Heart left ventricle (tissue), 16 donors: ENCODE measurements around the gene MRPS6. TPM values are rescaled to one million over a fixed set of nuclear protein-coding genes. Genes with fewer than 3 reads are reported as not detected.

Source experiments
- ATAC-seq, 4 donors: fragments of 200-7000 bp; cut with Tn5 transposase; one replicate each; pipeline ENCODE4 v1.9.1; 2020 to 2022; ENCODE audit warnings: moderate library complexity in 4 of 4, mild to moderate bottlenecking in 3 of 4, moderate number of reproducible peaks in 1 of 4
- DNase-seq, 5 donors: peaks; one replicate each; pipeline ENCODE4 v3.0.0-alpha.2; 2020
- H3K27ac ChIP-seq, 12 donors: fragments of 200-600 bp; sonication (generic) in 4 of 12; one replicate each; pipeline versions ENCODE4 v1.5.0 to v1.8.0; 2016 to 2022; ENCODE audit warnings: mild to moderate bottlenecking in 2 of 12
- H3K27me3 ChIP-seq, 9 donors: fragments of 200-600 bp; sonication (generic) in 2 of 9; one replicate each; pipeline versions ENCODE4 v1.5.1 to v1.8.0; 2016 to 2022; ENCODE audit warnings: mild to moderate bottlenecking in 3 of 9
- H3K36me3 ChIP-seq, 9 donors: fragments of 200-600 bp; sonication (generic) in 2 of 9; one replicate each; pipeline versions ENCODE4 v1.5.0 to v1.8.0; 2018 to 2022; ENCODE audit warnings: mild to moderate bottlenecking in 2 of 9
- H3K4me1 ChIP-seq, 12 donors: fragments of 200-600 bp; sonication (generic) in 4 of 12; one replicate each; pipeline versions ENCODE4 v1.5.0 to v1.8.0; 2016 to 2022; ENCODE audit warnings: mild to moderate bottlenecking in 3 of 12
- H3K4me3 ChIP-seq, 12 donors: fragments of 200-600 bp; sonication (generic) in 4 of 12; one replicate each; pipeline versions ENCODE4 v1.5.0 to v1.8.0; 2017 to 2022; ENCODE audit warnings: mild to moderate bottlenecking in 9 of 12, moderate library complexity in 4 of 12
- H3K9me3 ChIP-seq, 12 donors: fragments of 200-600 bp; sonication (generic) in 4 of 12; one replicate each; pipeline versions ENCODE4 v1.5.0 to v1.8.0; 2016 to 2022; ENCODE audit warnings: mild to moderate bottlenecking in 1 of 12
- CTCF ChIP-seq, 12 donors: fragments of 200-600 bp; sonication (generic) in 4 of 12; IDR thresholded peaks; one replicate each; pipeline versions ENCODE4 v1.5.0 to v1.8.0; 2018 to 2022; ENCODE audit warnings: antibody characterized with exemption in 12 of 12, mild to moderate bottlenecking in 5 of 12
- POLR2A ChIP-seq, 2 donors: fragments of 450-650 bp; IDR thresholded peaks; one replicate each; pipeline ENCODE4 v1.6.1; 2017; ENCODE audit warnings: antibody characterized with exemption in 2 of 2, mild to moderate bottlenecking in 2 of 2, moderate library complexity in 2 of 2
- WGBS, 4 donors: extraction: QIAGEN DNeasy Blood & Tissue Kit in 2 of 4; methylation state at CpG; one replicate each; pipeline versions ENCODE4 v1.1.5 to v1.1.7; 2013 to 2018; 5-methylcytosine and 5-hydroxymethylcytosine counted together
- intact Hi-C, 10 donors: fragments of 100-400 bp; cut with DNase I; formaldehyde crosslinking; loops; one replicate each; pipeline versions ENCODE4 v1.11.1 to v1.14.2; 2022
- polyA plus RNA-seq, 2 donors: library from polyadenylated mRNA; stranded (reverse); fragments of 200-250 nt; gene quantifications; one replicate each; pipeline ENCODE4 v1.2.3, GENCODE V29; 2013
- total RNA-seq, 9 donors: library from RNA; depleted of rRNA in 2 of 9; stranded (reverse); fragments of >200 nt in 2 of 9; fragmentation: NEBNext Ultra II Directional in 3 of 9; extraction: Animal tissue kit (Norgen Biotek cat#: 25700) in 3 of 9; gene quantifications; one replicate each; pipeline versions ENCODE4 v1.1.0 to v1.2.4, GENCODE V29; 2016 to 2023
- donor health status: ischemic (EF 13 %, LVEDD 7.1; RV severe dilation, severe dysfunction).
- donor health status: healthy with polysubstance abuse.
- donor health status: DM: no; HTN: yes; CAD: no.
- donor health status: DM: no; HTN: no; CAD: no.
- donor health status: ischemic (EF 25% LVEDD 6.9; RV normal size, moderate dysfunction).
- donor health status: ischemic (EF 25% LVEDD 5.7; RV mildly dilated, moderate dysfunction).
- donor health status: healthy.
- donor health status: DM: yes; HTN: yes; CAD: no.
- donor health status: ischemic (EF 35%, LVEDD 5.7; RV mildly dilated, moderate dysfunction).
- donor health status: nonischemic (EF 11% LVEDD 7.7; RV severe dilation, severe dysfunction).
- donor health status: DM: yes; HTN: yes; CAD: no.
- donor health status: PGD.
- donor health status: ischemic (EF 29% LVEDD 5.4; RV normal size, mild dysfunction).
- donor health status: nonischemic (EF 23%, LVEDD 6.1; RV moderate dilation, normal function).

Gene MRPS6
- total and polyA plus RNA-seq, 11 donors, result 21.8 to 61.7 (median 44.6) TPM

DNA sequence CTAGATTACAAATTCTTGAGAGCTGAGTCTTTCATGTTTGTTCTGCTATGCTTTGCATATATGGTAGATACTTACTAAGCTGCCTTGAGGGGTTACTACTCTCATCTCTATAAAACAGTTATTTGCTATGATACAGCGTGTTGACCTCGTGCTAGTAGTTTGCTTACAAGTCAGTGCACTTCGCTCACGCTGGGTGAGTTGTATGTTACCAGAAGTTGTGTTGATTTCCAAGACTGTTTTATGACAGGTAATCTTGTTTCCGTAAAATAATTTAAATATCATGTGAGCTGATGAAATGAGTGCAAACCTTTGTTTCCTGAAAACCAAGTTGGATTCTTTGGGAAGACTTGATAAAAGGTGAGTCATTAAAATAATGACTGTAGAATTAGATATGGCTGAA lies 7.3 kb downstream of the MRPS6 start:
- Histone ChIP-seq H3K27ac (no peak overlapping the region), H3K4me1 (peaks cover 0 to 69% (median 32%) of the 10 kb centered on the region in 12 donors), H3K9me3 (no peaks in the 10 kb centered on the region), H3K27me3 (no peaks in the 10 kb centered on the region), H3K4me3 (no peak overlapping the region), H3K36me3 (peaks cover 0 to 14% (median 0%) of the 10 kb centered on the region in 9 donors)
- intact Hi-C loops, result loop anchor here in 1 of 10 donors (5.0 kb wide), 1 partner anchor 42 kb away; no protein-coding TSS in a partner anchor
- 88 to 99% (median 97%) methylated on average over 5 of the region's 5 CpGs for WGBS, 4 donors
- TF ChIP-seq CTCF (IDR thresholded peaks at IDR 0.05) (no peak), POLR2A (IDR thresholded peaks at IDR 0.05) (no peak)
- DNase-seq (no peak), ATAC-seq (no peak)

DNA sequence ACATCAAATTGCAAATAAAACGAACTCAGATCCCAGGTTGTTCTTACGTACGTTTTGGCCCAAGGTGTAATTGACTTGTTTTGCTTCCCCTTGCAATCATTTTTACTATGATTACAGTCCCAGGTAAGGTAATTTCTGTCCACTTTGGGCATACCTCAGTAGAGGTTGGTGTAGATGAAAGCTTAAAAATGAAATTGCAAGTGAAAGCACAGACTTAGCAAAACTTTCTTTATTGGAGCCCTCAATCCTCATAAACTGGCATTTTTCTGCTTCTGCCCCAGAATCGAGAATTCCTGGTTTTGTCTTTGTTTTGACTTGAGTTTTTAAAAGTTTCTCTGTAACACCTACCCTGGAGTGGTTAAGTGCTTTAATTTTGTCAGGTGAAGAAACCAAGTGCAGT lies 9.4 kb downstream of the MRPS6 start:
- intact Hi-C loops, result loop anchor here in 1 of 10 donors (5.0 kb wide), 1 partner anchor 40 kb away; no protein-coding TSS in a partner anchor
- no peaks in the 10 kb centered on the region for H3K9me3 ChIP-seq
- peaks cover 0 to 58% (median 25%) of the 10 kb centered on the region in 12 donors for H3K4me1 ChIP-seq
- H3K27me3 ChIP-seq, result no peaks in the 10 kb centered on the region
- H3K36me3 ChIP-seq, result peaks cover 0 to 14% (median 0%) of the 10 kb centered on the region in 9 donors
- H3K4me3 ChIP-seq, result no peak overlapping the region
- no peak for DNase-seq
- TF ChIP-seq POLR2A (IDR thresholded peaks at IDR 0.05) (no peak), CTCF (IDR thresholded peaks at IDR 0.05) (no peak)
- WGBS, 4 donors, result 77 to 85% (median 82%) methylated on average over 4 of the region's 4 CpGs
- H3K27ac ChIP-seq, result no peak overlapping the region
- ATAC-seq, result no peak

DNA sequence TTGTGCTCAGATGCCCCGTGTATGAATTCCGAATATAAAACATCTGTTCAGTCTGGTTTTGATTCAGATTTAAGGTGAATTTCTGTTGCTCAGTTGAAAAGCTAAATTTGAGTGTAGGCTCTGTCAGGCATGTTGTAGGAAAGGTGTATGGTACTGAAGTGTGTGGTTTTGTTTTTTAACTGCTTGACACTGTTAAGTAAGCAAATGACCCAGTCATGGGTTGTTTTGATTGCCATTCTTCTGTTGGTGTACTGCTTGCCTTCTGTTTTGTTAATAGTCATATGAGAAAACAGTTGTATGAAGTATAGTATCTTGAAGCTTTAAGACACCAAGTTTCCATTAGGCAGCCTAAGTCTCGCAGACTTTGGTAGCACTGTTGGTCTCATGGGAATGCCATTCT lies 10.0 kb downstream of the MRPS6 start:
- DNase-seq (no peak), ATAC-seq (no peak)
- intact Hi-C loops, result loop anchor here in 1 of 10 donors (5.0 kb wide), 1 partner anchor 39 kb away; no protein-coding TSS in a partner anchor
- Histone ChIP-seq H3K9me3 (no peaks in the 10 kb centered on the region), H3K36me3 (peaks cover 0 to 14% (median 0%) of the 10 kb centered on the region in 9 donors), H3K27me3 (no peaks in the 10 kb centered on the region), H3K4me3 (no peak overlapping the region), H3K27ac (no peak overlapping the region), H3K4me1 (peaks cover 0 to 54% (median 21%) of the 10 kb centered on the region in 12 donors)
- TF ChIP-seq CTCF (IDR thresholded peaks at IDR 0.05) (no peak), POLR2A (IDR thresholded peaks at IDR 0.05) (no peak)
- 81 to 87% (median 83%) methylated on average over 3 of the region's 3 CpGs for WGBS, 4 donors

DNA sequence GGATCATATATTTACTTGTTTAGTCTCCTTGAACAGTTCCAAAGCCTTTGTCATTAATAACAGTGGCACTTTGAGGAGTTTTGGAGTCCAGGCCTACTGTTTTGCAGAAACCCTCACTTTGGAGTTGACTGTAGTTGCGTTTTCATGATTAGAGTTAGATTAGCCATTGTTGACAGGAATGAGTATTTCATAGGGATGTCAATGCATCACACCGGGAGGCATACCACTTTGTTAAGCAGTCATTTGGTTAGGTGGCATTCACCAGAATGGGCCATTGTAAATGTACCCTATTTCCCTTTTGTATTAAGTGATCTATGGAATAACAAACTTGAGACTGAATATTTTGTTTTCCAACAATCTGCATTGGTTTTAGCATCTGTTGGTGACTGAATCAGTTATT lies 11.8 kb downstream of the MRPS6 start:
- Histone ChIP-seq H3K27ac (no peak overlapping the region), H3K36me3 (peaks cover 0 to 14% (median 0%) of the 10 kb centered on the region in 9 donors), H3K9me3 (no peaks in the 10 kb centered on the region), H3K4me3 (no peak overlapping the region), H3K4me1 (peaks cover 0 to 47% (median 9%) of the 10 kb centered on the region in 12 donors), H3K27me3 (no peaks in the 10 kb centered on the region)
- ATAC-seq, result no peak
- WGBS, 4 donors, result 93 to 100% (median 94%) methylated on average over 2 of the region's 2 CpGs
- TF ChIP-seq POLR2A (IDR thresholded peaks at IDR 0.05) (no peak), CTCF (IDR thresholded peaks at IDR 0.05) (no peak)
- no peak for DNase-seq
- intact Hi-C loops, result no loop called here
